WTC11 (cell line): ENCODE data around the gene CHADL. TPM values are rescaled to one million over a fixed set of nuclear protein-coding genes. Genes with fewer than 3 reads are reported as not detected.

ENCODE experiments used
- ATAC-seq: fragments of 200-7000 bp; cut with Tn5 transposase; 2 replicates; pipeline ENCODE4 v1.10.0; 2021; ENCODE audit warnings: mild to moderate bottlenecking, moderate library complexity
- CTCF ChIA-PET: fragments of 300-600 bp; sonication (Branson Sonifier 250); formaldehyde crosslinking; loops from one replicate; lab custom pipeline; 2021; ENCODE audit warnings: antibody characterized with exemption; lab: Charles Lee
- POLR2A ChIA-PET: fragments of 350-600 bp; sonication (Branson Sonifier 250); formaldehyde crosslinking; loops from one replicate; lab custom pipeline; 2021; ENCODE audit warnings: antibody characterized with exemption; lab: Charles Lee
- DNase-seq: peaks from one replicate; pipeline ENCODE4 v3.0.0; 2021; ENCODE audit warnings: low spot score
- H3K27ac Mint-ChIP-seq: 2 replicates; pipeline ENCODE4 v1.8.0; 2021; ENCODE audit warnings: mixed read lengths
- H3K27me3 Mint-ChIP-seq: 2 replicates; pipeline ENCODE4 v1.8.0; 2021; ENCODE audit warnings: low read depth, mild to moderate bottlenecking, moderate library complexity, mixed read lengths
- H3K36me3 Mint-ChIP-seq: 2 replicates; pipeline ENCODE4 v1.8.0; 2021; ENCODE audit warnings: mixed read lengths
- H3K4me1 Mint-ChIP-seq: 2 replicates; pipeline ENCODE4 v1.8.0; 2022; ENCODE audit warnings: mixed read lengths
- H3K4me3 Mint-ChIP-seq: 2 replicates; pipeline ENCODE4 v1.8.0; 2021; ENCODE audit warnings: mild to moderate bottlenecking, moderate library complexity, mixed read lengths
- H3K9me3 Mint-ChIP-seq: 2 replicates; pipeline ENCODE4 v1.8.0; 2021; ENCODE audit warnings: mixed read lengths
- ARID4B ChIP-seq: sonication (generic); formaldehyde crosslinking; IDR thresholded peaks from 2 replicates; pipeline ENCODE4 v1.8.0; 2023; ENCODE audit warnings: missing genetic modification reagents, mild to moderate bottlenecking, borderline replicate concordance
- CTCF ChIP-seq: fragments of 200-600 bp; IDR thresholded peaks from 2 replicates; pipeline ENCODE4 v1.8.0; 2022; ENCODE audit warnings: antibody characterized with exemption
- E2F4 ChIP-seq: sonication (generic); formaldehyde crosslinking; IDR thresholded peaks from 2 replicates; pipeline ENCODE4 v1.8.1; 2022; ENCODE audit warnings: low read depth, mild to moderate bottlenecking, moderate library complexity, missing genetic modification reagents, borderline replicate concordance
- EMX1 ChIP-seq: fragments of 250-450 bp; sonication (Bioruptor Pico); IDR thresholded peaks from 2 replicates; pipeline ENCODE4 v1.8.0; 2021; ENCODE audit warnings: mild to moderate bottlenecking
- FOXJ3 ChIP-seq: sonication (generic); formaldehyde crosslinking; IDR thresholded peaks from 2 replicates; pipeline ENCODE4 v1.9.0; 2021; ENCODE audit warnings: missing genetic modification reagents, mild to moderate bottlenecking, borderline replicate concordance
- FOXK1 ChIP-seq: sonication (generic); formaldehyde crosslinking; IDR thresholded peaks from 2 replicates; pipeline ENCODE4 v1.8.0; 2022; ENCODE audit warnings: mild to moderate bottlenecking, moderate library complexity, missing genetic modification reagents
- HMGXB4 ChIP-seq: sonication (generic); formaldehyde crosslinking; IDR thresholded peaks from 2 replicates; pipeline ENCODE4 v1.8.1; 2023; ENCODE audit warnings: mild to moderate bottlenecking, moderate library complexity, missing genetic modification reagents
- IRF1 ChIP-seq: sonication (generic); formaldehyde crosslinking; IDR thresholded peaks from 2 replicates; pipeline ENCODE4 v1.8.0; 2023; ENCODE audit warnings: missing genetic modification reagents
- JAZF1 ChIP-seq: fragments of 250-450 bp; sonication (Bioruptor Pico); IDR thresholded peaks from 2 replicates; pipeline ENCODE4 v1.9.0; 2021; ENCODE audit warnings: moderate library complexity, mild to moderate bottlenecking, inconsistent platforms
- MLX ChIP-seq: sonication (generic); formaldehyde crosslinking; IDR thresholded peaks from 2 replicates; pipeline ENCODE4 v1.8.1; 2023; ENCODE audit warnings: mild to moderate bottlenecking, missing genetic modification reagents, moderate library complexity
- NFATC4 ChIP-seq: fragments of 250-450 bp; sonication (Bioruptor Pico); IDR thresholded peaks from 2 replicates; pipeline ENCODE4 v1.9.0; 2021; ENCODE audit warnings: mild to moderate bottlenecking
- SMAD4 ChIP-seq: sonication (generic); formaldehyde crosslinking; IDR thresholded peaks from 2 replicates; pipeline ENCODE4 v1.8.0; 2022; ENCODE audit warnings: mild to moderate bottlenecking, missing genetic modification reagents
- SOX15 ChIP-seq: fragments of 250-450 bp; sonication (Bioruptor Pico); IDR thresholded peaks from 2 replicates; pipeline ENCODE4 v1.9.0; 2021; ENCODE audit warnings: mild to moderate bottlenecking
- TEAD1 ChIP-seq: sonication (generic); formaldehyde crosslinking; IDR thresholded peaks from 2 replicates; pipeline ENCODE4 v1.8.0; 2022; ENCODE audit warnings: mild to moderate bottlenecking, missing genetic modification reagents
- ZMAT4 ChIP-seq: fragments of 250-450 bp; sonication (Bioruptor Pico); IDR thresholded peaks from 2 replicates; pipeline ENCODE4 v1.9.0; 2021; ENCODE audit warnings: mild to moderate bottlenecking
- ZNF416 ChIP-seq: fragments of 250-450 bp; sonication (Bioruptor Pico); IDR thresholded peaks from 2 replicates; pipeline ENCODE4 v1.9.0; 2021; ENCODE audit warnings: mild to moderate bottlenecking, inconsistent platforms
- ZNF532 ChIP-seq: fragments of 250-450 bp; sonication (Bioruptor Pico); IDR thresholded peaks from 2 replicates; pipeline ENCODE4 v1.9.0; 2021; ENCODE audit warnings: mild to moderate bottlenecking, borderline replicate concordance
- ZSCAN18 ChIP-seq: fragments of 250-450 bp; sonication (Bioruptor Pico); IDR thresholded peaks from 2 replicates; pipeline ENCODE4 v2.1.2; 2022; ENCODE audit warnings: mild to moderate bottlenecking, moderate library complexity
- total RNA-seq: library from RNA; stranded (reverse); gene quantifications from 3 replicates; pipeline ENCODE4 v1.2.3, GENCODE V29; 2021

Gene CHADL
- total RNA-seq, 1 experiment from 2014 or later, result 1.2 TPM

GRCh38 chr22:41231369-41231768, 9.4 kb downstream of the CHADL start:
- Mint-ChIP-seq H3K4me3 (no peak overlapping the region), H3K4me1 (peaks cover 5% of the 10 kb centered on the region), H3K9me3 (no peaks in the 10 kb centered on the region), H3K27me3 (no peaks in the 10 kb centered on the region; the same call in 1 of the 2 replicates), H3K36me3 (peaks cover 19% of the 10 kb centered on the region), H3K27ac (no peak overlapping the region)
- ChIA-PET POLR2A (no interaction called here), CTCF (interaction anchor here (1.9 kb wide), 1 partner anchor 14 kb away, joined by 5 read pairs; no protein-coding TSS in a partner anchor)
- ATAC-seq (no peak), DNase-seq (no peak)
- no peak for TF ChIP-seq HMGXB4
- TF ChIP-seq ZNF416, result no peak
- TF ChIP-seq ZMAT4 (CRISPR knock-in tag), result no peak
- no peak for TF ChIP-seq JAZF1 (CRISPR knock-in tag)
- TF ChIP-seq ZSCAN18, result no peak
- TF ChIP-seq ARID4B (CRISPR knock-in tag), result no peak
- no peak for TF ChIP-seq E2F4
- no peak for TF ChIP-seq SOX15 (CRISPR knock-in tag)
- TF ChIP-seq IRF1 (CRISPR knock-in tag), result no peak
- no peak for TF ChIP-seq EMX1 (CRISPR knock-in tag)
- TF ChIP-seq ZNF532 (CRISPR knock-in tag), result no peak
- no peak for TF ChIP-seq CTCF
- no peak for TF ChIP-seq FOXJ3
- TF ChIP-seq SMAD4 (CRISPR knock-in tag), result no peak
- TF ChIP-seq MLX (CRISPR knock-in tag), result no peak
- no peak for TF ChIP-seq FOXK1 (CRISPR knock-in tag)
- TF ChIP-seq NFATC4, result no peak
- TF ChIP-seq TEAD1 (CRISPR knock-in tag), result no peak
